ENCODE results near the gene ALPL.

ALPL gene

GRCh38 chr1:21621761-21622436 lies 112.7 kb downstream of the ALPL start:
- DNase-seq = no peak

GRCh38 chr1:21622466-21623315 lies 113.5 kb downstream of the ALPL start:
- peak; percentile 55 to 57 for DNase-seq

GRCh38 chr1:21623410-21623961 lies 114.3 kb downstream of the ALPL start:
- no peak for DNase-seq

GRCh38 chr1:21624571-21625389 lies 115.6 kb downstream of the ALPL start:
- no peak for DNase-seq

GRCh38 chr1:21625390-21626190 lies 116.4 kb downstream of the ALPL start:
- DNase-seq = no peak

- no peak for DNase-seq
Observed at GRCh38 chr1:21626921-21627339, 117.7 kb downstream of the ALPL start.

All from activated CD4-positive, alpha-beta T cell treated with anti-CD3 and anti-CD28 coated beads, Interleukin-2, amount 50 U/mL, for 48 hours (primary cell).